Gastrocnemius medialis (tissue), 4 donors: ENCODE results near the gene TMEM168.

Experiments
- CTCF ChIP-seq, 5 experiments: fragments of 450-650 bp in 3 of 5; fragments of 200-600 bp in 2 of 5; sonication (generic) in 2 of 5; IDR thresholded peaks in 4 of 5; conservative IDR thresholded peaks in 1 of 5; 1 replicate in 4 of 5; 2 replicates in 1 of 5; pipeline ENCODE4 v1.5.1; 2016 to 2019; ENCODE audit warnings: antibody characterized with exemption in 5 of 5, mild to moderate bottlenecking in 3 of 5, moderate library complexity in 3 of 5
- POLR2A ChIP-seq, 2 donors: fragments of 450-650 bp; IDR thresholded peaks; one replicate each; pipeline ENCODE4 v1.6.1; 2017; ENCODE audit warnings: antibody characterized with exemption in 2 of 2, mild to moderate bottlenecking in 2 of 2, moderate library complexity in 2 of 2

- no peak for TF ChIP-seq POLR2A (IDR thresholded peaks at IDR 0.05)
- no peak for TF ChIP-seq CTCF (IDR thresholded peaks at IDR 0.05 in 4 of 5, conservative IDR thresholded peaks at IDR 0.05 in 1 of 5)
These were observed 49.5 kb downstream of the TMEM168 start for GRCh38 chr7:112740667-112741066.
